GM19035 (cell line): Measurements from ENCODE around the gene NT5C1A.

Experiments used
- ATAC-seq: cut with Tn5 transposase; IDR thresholded peaks from one replicate; pipeline ENCODE4 v1.9.1; 2021; ENCODE audit not compliant: unreplicated experiment

The NT5C1A gene

DNA sequence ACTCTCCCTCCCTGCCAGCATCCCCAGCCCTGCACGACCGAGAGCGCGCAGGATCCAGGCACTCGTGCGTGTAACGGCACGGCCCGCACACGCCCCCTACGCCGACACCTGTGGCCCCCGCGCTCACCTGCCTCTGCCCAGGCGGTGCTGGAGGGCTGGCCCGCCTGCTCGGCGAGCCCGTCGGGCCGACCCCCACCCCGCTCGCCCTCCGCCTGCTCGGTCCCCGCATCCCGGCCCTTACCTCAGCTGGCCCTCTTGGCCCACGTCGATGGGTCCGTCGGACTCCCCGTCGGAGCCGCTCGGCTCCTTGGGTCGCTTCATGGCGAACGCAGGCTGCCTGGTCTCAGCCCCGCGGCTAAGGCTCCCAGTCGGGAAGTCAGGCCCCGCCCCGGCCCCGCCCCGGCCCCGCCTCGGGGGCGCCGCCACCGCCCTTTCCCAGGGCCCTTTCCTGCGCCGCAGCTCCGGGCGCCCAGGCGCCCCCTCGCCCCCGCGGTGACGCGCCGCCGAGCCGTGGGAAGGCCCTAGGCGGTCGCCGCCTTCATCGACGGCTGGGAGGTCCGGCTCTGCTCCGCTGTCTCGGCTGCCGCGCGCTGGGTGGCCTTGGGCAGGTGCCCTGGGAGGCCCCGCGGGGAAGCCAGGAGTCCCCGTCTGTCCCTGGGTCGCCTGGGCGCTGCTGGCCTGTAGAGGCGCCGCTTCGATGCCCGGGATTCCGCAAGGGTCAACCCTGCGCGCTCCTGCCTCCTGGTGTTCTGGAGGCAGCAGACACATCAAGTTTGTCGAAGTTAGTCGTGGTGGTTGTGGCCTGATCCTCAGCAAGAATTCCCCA is 32.4 kb downstream of the NT5C1A start, which contains the start of gene HEYL:
Gene HEYL, minus strand, starts transcription at position 339 of the 826 bp plus-strand sequence. Its CDS starts 18 bp downstream, at position 321.
- no peak for ATAC-seq

DNA sequence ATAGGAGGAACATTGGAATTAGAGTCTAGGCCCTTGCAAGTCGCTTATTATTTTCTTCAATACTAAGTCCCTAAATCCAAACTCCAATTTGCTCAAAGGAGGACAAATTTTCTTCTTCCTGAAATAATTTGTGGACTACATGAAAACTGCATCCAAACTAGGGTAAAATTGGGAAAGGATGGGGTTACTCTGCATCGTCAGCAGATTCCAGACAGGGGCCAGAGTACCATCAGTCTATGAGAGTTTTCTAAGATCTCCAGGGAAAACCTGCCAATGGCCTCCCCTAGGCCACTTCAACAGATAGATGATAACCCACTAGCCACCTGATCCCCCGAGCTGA is 33.0 kb downstream of the NT5C1A start:
- no peak for ATAC-seq

DNA sequence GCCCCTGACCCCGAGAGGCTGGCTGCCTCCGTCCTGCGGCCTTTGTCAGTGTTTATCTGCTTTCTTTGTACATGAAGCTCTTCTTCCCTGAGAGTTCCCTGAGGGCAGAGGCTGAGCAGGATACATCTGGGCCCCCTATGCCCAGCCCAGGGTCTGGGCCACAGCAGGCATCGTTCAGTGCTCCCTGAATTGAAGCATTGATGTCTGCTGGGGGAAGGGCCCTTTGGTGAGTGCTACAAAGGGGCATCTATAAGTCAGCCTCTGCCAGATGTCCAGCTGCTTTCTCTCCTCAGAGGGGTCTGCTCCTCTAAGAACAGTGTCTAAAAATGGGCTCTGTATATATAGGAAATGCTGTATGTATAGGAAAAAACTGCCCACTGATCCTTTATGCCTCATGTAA is 34.5 kb downstream of the NT5C1A start:
- no peak for ATAC-seq

DNA sequence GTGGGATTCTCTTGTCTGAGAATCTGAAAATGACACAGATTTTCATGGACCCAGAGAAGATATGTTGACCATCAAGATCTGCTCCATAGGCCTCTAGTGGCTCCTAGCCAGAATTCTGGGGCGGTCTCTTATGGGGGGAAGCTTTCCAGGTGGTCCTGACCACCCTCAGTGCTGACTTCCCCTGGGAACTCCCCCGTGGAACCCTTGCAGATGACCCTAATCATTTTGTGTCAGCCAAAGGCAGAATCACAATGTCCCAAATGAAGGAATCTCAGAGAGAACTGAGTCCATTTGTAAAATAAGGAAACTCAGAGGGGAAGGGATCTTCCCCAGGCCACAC is 36.1 kb downstream of the NT5C1A start:
- no peak for ATAC-seq

DNA sequence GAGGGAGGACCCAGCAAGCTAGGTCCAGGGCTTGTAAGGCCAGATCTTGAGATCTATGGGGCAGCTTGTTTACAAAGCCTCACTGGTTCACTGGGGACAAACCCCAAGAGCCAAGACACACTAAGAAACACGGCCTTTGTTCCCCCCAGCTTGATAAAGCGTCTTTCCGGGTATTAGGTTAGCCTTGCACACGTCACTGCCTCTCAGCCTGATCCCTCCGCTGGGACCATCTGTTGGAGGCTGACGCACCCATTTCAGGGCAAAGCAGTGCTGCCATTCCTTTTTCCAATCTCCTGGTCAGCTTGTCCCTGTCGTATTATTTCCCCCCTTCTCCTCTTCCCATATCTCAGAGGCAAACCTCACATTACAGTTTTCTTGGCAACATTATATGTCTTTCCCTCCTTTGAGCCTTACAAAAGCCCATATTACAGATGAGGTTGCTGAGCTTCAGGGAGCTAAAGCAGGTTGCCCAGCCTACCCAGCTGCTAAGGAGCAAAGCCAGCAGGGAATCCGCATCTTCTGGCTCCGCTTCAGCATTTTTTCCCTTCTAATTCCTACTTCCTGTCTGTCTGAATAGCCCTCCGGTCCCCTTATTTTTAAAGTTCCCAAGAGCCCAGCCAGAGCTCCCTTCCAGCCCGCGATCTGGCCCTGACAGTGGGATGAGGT is 36.6 kb downstream of the NT5C1A start:
- no peak for ATAC-seq

DNA sequence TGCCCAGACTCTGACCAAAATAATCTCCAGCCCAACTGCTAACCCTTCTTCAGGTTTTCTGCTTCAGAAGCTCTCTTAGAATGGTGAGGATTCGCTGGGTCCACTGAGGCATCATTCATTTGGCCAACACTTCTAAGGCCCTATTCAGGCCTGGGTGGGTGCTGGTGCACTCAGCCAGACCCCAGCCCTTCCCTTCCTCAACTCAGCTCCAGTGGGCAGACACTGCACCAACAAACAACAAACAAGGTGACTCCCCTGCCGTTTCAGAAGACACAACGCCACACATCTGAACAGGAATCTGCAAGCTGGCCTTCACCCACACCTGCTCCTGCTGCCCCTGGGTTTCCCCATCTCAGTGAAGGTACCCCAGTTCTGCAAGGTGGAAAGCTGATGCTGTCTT is 38.5 kb downstream of the NT5C1A start:
- ATAC-seq: no peak

DNA sequence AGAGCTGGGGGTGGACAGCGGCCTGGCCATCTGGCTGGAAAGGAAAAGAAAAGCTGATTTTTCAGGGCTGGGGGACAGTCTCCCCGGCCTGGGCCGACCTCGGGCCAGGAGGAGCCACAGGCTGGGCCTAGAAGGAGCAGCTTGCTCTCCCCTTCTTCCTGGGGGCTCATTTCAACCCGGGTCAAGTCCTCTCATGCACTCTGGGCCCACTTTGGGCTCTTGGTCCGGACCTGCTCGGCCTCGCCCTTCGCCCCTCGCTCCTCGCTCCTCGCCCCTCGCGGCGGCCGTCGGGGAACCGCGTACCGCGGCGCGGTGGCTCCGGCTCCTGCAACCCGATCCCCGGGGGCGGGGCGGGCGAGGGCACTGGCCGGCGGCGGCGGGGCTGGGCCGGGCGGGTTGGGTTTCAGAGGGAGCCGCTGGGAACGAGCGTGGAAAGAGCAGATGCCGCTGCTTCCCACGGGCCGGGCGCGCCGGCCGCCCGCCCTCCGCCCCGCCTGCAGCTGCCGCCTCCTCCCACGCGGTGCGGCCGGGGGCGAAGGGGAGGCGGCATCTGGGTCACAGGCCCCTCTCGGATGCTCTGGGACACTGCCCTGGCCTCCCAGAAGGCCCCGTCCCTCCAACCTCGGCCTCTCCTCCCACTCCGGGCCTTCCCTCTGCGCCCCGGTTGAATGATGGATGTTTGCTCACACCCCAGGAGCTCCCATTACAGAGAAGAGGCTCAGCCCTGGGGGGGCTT is 39.1 kb downstream of the NT5C1A start:
- no peak for ATAC-seq

DNA sequence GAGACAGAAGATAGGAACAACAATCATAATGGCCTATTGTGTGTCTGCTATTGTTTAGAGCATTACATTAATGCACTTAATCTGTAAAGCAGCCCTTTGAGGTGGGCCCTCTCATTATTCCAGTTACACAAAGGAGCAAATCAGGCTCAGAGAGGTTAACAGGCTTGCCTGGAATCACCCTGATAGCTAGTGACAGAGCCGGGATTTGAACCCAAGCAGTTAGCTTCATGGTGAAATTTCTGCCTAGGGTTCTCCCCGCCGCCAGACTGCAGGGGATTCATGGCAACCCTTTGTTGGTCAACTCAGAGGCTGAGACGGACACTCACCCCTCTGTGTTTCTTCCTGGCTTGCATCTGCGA is 39.6 kb downstream of the NT5C1A start:
- ATAC-seq: no peak

DNA sequence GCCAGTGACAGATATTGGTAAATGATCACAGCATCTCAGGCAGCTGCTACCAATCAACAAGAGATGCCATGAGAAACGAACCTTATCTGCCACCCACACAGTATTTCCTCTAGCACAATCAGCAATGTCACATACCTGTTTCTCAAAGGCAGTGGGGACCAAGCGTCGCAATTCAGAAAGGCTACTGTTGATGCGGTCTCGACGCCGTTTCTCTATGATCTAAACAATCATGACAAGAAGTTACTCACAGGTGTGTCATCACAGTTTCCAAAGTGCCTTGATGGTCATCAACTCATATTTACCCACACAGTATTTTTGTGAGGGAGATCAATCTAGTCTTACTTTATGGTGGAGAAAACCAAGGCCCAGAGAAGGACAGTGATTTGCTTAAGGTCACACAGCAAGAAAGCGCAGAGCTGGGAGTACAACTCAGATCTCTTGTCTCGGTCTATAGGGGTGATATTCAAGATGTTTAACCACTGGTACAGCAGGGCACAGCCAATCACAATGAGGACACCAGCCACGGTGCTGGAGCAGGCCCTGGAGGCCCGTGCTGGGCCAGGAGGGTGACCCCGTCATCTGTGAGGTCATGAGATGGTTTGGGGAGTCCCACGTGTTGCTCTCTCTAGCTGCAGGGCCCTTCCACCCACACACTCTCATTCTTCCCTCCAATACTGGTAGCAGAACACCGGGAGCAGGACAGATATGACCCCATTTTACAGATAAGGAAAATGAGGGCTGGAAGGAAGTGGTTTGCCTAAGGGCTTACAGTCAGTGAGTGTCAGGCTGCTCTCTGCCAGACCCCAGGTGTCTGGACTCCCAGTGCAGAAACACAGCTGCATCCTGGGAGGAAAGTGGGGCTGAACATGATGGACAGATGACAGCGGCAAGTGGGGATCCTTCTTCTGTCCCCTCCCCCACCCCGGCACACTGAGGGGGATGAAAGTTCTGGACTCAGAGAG is 40.3 kb downstream of the NT5C1A start:
- no peak for ATAC-seq

DNA sequence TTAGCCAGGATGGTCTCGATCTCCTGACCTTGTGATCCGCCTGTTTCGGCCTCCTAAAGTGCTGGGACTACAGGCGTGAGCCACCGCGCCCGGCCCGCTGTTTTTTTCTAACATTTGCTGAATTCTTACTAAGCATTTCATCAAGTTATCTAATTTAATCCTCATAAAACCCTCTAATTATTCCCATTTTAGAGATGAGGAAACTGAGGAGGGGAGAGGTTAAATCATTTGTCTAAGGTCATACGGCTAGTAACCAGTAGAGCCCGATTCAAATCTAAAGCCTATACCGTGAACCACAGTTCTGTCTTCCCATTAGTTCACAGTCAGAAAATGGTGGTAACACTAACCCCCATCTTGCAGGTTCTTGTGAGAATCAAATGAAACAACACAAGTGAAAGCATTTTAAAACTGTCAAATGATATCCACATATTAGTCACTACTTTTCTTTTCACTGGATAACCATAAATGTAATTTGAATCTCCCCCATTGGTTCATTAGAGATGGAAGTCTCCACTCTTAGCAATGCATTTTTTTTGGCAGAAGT is 43.0 kb downstream of the NT5C1A start:
- no peak for ATAC-seq

DNA sequence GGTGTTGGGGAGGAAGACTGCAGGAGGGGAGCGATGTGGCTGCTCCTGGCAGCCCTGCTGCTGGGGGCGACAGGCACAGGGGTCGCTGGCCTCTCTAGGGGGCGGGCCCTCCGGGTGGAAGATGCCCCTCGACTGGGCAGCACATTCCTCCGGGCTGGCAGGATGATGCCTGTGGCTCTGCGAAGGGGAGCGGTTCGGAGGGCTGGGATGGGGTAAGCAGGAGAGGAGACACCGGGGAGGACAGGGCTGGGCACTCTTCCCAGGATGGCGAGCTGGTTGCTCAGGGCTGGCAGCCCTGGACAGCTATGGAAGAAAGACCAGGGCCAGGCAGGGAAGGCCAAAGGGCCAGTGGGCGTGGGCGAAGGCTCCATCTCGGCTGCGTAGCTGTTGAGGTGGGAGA is 45.3 kb downstream of the NT5C1A start:
- no peak for ATAC-seq

DNA sequence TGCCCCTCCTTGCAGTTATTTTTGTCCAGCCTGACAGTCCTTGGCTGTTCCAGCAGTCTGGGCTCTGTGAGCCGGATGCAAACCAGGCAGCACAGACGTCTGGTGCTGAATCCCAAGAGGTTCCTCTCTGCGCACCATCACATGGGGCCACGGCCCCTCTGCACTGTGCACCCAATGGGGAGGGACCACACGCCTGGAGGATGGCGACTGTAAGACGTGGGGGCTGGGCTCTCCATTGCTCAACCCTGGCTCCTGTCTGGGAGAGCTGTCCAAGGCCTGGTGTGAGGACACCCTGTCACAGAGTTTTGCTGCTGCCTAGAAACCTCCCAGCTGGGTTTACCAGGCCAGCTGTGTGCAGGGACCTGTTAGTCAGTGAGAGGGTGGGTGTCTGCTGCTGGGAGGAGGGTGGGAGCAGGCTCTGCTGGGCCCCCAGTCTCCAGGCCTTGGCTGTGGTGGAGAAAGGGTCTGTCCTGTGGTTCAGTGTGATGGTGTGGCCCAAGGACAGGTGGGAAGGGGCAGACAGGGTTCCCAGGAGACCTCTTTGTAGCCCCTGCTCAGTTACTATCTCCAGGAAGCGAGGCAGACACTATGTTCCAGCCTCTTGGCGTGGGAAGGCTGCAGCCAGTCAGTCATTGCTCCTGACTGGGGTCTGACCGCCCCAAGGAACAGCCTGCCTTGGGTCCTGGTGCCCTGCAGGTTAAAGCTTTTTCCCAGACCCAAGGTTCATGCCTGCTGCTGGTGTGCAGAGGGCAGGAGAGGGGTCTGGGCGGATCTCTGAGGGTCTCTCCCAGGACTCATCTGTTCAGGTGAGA is 46.2 kb downstream of the NT5C1A start:
- ATAC-seq: no peak

DNA sequence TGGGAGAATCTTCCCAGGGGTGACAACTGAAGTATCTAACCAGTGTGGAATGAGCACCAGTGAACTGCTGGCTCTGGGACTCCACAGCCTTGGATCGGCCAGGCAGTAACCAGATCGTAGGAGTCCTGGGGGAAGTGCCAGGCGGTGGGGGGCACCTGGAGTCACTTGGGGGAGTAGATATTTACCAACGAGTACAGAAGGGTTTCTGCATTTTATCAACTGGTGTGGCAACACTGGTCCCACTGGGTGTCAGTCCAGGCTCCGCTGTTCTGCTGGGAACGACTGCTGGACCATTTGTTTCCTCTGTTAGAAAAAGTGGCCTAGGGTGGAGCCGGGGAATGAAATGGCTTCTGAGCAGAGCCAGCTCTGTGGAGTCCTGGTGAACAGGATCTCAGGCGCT is 46.9 kb downstream of the NT5C1A start:
- no peak for ATAC-seq

DNA sequence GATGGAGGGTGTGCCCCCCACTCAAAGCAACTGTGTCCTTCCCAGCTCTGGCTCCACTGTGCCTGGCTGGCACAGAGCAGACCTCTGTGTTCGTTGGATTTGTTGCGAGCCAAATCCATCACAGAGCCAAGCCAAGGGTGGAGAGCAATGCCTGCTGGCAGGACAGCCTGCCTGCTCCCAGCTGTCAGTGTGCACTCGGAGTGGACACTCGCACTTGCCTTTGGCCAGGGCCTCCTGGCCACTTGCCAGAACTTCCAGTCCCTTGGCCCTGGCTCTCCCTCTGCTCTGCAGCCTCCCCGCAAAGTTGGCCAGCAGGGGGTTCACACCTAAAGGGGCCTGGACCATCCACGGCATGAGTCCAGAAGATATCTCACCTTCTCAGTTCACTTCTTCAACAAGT is 48.9 kb downstream of the NT5C1A start:
- no peak for ATAC-seq

DNA sequence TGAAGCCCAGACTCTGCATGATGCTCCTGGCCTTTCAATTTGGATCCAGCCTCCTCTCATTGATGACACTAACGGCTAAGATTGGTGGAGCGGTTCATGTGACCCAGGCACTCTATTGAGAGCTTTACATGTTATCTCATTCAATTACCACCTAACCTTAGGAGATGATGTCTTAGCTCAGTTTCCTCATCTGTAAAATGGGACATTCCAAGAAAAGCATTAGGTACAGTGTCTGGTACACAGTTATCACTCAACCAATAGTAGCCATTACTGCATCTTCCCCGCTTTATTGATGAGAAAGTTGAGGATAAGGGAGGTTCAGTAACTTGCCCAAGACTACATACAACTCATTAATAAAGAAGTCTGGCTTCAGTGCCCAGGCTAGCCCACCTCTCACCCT is 49.5 kb downstream of the NT5C1A start:
- ATAC-seq: no peak

DNA sequence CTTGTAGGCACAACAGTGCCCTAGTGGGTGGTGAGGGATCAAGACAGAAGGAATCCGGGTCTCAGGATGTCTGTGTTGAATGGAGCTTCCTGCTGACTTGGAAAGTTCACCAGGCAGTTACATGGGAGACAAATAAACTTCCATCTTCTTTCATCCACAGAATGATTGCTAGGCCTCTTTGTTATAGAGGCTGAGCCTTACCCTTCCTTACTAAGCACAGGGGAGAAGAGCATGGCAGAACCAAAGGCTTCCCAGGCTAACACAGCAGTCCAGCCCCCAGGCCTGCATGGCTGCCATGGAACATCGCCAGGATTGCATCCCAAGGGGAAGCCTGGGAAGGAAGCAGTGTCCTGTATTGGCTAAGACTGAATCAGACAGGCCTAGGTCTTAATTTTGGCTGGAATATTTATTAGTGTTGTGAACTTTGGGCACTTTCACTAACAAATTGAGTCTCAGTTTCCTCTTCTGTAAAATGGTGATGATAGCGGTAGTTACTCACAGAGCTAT is 51.2 kb downstream of the NT5C1A start:
- no peak for ATAC-seq

DNA sequence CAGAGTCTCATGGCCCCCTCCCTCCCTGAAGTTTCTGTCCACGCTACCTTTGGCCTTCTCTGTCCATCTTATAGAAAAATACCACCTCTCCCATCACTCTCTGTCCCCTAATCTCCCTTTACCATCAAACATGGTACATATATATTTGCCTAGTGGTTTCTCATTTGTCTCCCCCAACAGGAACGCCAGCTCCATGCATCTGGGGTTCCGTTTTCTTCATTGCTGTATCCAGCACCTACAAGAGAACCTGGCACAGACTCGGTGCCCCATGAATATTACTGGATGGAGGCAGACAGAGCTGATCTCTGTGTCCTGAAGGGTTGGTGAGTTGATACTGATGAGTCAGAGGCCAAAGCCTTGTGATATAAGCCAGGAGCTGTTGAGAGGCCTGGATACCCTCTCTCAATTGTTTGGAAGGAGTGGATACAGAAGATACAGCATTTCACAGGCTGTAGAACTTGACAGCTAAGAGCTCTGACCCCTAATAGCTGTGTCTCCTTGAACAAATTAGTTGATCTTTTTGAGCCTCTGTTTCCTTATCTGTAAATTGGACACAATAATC is 54.3 kb downstream of the NT5C1A start:
- ATAC-seq: no peak

DNA sequence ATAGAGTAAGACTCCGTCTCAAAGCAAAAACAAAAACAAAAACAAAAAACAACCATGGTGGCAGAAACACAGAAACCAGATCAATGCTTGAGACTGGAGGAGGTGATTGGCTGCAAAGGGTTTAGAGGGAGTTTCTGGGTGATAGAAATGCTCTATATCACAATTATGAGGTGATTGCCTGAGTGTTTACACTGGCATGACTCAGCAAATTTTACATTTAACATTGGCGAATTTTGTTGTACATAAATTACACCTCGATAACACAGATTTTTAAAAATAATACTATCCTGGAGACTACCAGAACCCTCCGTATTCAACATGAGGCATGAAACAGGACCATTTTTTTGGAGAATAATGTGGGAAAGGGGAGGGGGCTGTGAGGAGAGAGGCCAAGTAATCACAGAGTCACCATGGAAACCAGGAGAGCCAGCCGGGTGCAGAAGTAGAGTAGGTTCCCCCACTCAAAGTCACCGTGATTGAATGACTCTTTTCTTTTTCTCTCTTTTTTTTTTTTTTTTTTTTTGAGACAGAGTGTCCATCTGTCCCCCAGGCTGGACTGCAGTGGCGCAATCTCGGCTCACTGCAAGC is 56.7 kb downstream of the NT5C1A start:
- no peak for ATAC-seq

DNA sequence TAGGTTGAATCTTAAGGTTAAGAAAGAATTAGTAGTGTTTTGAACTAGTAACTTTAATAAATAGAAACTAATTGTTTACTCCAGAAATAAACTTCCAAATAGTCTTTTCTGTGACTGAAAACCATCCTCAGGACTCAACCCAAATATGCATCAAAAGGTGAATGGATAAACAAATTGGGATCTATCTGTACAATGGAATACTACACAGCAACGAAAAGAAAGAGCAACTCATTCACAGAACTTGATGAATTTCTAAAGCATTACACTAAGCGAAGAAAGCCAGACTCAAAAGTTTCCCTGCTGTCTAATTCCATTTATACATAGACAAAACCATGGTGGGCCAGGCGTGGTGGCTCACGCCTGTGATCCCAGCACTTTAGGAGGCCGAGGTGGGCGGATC is 57.4 kb downstream of the NT5C1A start:
- no peak for ATAC-seq
